Activated CD8-positive, alpha-beta memory T cell treated with anti-CD3 and anti-CD28 coated beads for 24 hours (primary cell): ENCODE results near the gene GJB3.
"Not testable (repeated sequence)": the region's sequence is repeated elsewhere in the genome, so short reads cannot be mapped to it uniquely, and the experiment has no call there.

Source experiments
- DNase-seq: peaks from one replicate; pipeline ENCODE4 v3.0.0-alpha.2; 2020

GJB3 gene

DNA sequence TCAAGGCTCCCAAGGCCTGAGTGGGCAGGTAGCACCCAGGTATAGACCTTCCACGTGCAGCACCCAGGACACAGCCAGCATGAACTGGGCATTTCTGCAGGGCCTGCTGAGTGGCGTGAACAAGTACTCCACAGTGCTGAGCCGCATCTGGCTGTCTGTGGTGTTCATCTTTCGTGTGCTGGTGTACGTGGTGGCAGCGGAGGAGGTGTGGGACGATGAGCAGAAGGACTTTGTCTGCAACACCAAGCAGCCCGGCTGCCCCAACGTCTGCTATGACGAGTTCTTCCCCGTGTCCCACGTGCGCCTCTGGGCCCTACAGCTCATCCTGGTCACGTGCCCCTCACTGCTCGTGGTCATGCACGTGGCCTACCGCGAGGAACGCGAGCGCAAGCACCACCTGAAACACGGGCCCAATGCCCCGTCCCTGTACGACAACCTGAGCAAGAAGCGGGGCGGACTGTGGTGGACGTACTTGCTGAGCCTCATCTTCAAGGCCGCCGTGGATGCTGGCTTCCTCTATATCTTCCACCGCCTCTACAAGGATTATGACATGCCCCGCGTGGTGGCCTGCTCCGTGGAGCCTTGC, 19.7 kb upstream of the GJB3 start:
- DNase-seq, result no peak

DNA sequence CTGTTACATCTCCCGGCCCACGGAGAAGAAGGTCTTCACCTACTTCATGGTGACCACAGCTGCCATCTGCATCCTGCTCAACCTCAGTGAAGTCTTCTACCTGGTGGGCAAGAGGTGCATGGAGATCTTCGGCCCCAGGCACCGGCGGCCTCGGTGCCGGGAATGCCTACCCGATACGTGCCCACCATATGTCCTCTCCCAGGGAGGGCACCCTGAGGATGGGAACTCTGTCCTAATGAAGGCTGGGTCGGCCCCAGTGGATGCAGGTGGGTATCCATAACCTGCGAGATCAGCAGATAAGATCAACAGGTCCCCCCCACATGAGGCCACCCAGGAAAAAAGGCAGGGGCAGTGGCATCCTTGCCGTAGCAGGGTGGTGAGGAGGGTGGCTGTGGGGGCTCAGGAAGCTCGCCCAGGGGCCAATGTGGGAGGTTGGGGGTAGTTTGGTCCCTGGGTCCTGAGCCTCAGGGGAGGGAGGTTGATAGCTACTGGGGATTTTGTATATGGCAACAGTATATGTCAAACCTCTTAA, 19.2 kb upstream of the GJB3 start:
- DNase-seq, result no peak

DNA sequence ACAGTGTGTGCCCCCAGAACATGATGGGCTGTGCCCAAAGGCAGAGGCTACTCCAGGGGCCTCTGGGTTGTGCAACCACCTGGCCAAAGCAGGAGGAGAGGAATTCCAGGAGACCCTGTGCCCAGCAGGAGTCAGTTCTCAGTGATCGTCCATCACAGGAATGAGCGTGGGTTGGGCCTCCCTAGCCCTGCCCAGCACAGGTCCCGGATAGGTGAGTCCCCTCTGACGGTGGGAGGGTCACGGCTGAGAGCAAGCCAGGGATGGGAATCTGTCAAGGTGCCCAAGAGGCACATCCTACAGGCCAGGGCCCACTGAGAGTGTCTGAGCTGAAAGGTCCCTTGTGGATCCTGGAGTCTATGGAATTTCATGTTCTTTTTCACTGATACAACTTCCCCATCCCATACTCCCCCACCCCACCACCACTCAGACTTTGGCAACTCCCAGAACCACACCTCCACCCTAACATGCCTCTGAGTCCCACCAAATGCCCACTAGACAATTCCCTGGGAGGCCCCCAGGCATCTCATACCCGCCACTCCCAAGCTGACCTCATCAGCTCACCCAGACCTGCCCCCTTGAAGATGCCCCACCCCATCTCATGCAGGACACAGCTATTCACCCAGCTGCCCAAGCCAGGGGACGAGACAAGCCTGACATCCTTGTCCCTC, 18.4 kb upstream of the GJB3 start:
- DNase-seq, result no peak

DNA sequence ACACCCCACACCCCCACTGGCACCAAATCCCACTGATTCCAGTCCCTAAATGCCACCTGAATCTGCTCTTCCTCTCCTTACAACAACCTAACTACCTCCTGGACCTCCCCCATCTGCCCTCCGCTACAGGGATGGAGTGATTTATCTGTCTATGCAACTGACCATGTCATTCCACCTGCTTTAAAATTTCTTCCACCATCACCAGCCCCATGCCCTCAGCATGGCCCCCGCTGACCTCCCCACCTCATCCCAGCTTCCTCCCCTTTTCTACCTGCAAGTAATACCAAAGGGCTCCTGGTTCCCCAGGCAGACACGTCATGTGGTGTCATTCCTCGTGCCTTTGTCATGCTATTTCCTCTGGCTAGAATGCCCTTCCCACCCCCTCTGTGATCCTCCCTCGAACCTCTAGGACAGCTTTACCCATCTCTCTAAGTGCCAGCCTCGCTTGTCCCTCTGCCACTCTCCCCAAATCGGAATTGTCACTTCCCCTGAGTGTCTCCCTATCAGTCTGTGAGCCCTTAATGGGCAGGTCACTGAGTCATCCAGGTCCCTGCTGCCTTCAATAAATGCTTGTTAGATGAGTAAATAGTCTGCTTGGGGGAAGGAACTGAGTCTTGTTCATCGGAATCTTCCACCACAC, 17.8 kb upstream of the GJB3 start:
- DNase-seq, result no peak

DNA sequence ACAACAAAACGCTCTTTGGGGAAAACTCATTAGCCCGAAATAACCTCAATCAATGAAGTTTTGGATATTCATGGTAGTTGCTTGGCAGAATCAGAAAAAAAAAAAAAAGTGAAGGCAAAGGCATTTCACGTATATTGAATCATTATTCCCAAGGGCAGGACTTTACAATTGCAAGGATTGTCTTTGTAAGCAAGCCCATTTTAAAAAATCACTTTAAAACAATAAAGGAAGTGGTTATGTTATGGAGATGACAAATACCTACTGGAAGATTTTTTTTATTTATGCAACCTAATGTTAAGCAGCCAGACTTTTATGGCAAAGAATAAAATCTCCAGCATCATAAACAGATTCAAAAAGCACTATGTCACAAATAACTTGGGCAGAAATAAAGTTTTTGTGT, 12.2 kb upstream of the GJB3 start:
- DNase-seq, result no peak

DNA sequence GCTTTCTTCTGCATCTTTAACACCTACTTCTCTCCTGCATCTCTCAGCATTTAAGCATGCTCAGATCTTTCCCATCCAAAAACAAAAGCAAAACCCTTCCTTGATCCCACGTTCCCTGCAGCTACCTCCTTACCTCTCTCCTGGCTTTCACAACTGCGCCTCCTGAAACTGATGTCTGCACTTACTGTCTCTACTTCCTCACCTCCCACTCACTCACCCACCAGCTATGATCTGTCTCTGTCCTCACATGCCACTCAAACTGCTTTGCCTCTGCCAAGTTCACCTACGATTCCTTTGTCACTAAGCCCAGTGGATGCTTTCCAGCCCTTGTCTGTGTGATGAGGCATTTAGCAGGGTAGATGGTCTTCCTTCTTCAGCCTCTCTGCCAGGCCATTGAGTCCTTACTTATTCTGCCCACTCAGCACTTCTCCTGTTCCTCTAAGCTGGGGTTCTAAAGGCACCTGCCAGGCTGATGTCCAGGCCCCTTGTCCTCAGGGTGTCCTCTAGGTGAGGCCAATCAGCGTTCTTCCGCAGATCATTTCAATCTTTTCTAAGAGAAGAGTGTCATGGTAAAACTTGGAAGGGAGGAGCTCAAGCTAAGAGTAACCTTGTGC, 10.0 kb upstream of the GJB3 start:
- no peak for DNase-seq

DNA sequence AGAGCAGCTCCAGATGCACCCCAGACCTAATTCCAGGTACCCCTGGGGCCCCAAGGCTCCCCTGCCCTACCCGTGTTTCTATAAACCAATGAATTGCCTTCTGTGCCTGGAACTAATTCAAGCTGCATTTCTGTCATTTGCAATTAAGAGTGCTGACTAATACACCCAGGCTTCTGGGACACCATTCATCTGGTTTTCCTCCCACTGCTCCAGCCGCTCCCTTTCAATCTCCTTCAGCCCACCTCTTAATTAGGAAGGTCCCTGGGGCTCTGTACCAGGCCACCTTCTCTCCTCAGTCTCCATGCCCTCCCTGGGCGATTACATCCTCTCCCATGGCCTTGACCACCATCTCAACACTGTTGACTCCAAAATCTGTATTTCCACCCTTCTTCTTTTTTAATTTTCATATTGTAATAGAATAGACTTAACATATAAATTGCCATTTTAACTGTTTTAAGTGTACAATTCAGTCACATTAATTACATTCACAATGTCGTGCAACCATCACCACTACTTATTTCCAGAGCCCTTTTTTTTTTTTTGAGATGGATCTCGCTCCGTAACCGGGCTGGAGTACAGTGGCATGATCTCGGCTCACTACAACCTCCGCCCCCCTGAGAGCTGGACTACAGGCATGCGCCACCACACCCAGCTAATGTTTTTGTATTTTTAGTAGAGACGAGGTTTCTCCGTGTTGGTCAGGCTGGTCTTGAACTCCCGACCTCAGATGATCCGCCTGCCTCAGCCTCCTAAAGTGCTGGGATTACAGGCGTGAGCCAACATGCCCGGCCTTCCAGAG, 9.2 kb upstream of the GJB3 start:
- no peak for DNase-seq

DNA sequence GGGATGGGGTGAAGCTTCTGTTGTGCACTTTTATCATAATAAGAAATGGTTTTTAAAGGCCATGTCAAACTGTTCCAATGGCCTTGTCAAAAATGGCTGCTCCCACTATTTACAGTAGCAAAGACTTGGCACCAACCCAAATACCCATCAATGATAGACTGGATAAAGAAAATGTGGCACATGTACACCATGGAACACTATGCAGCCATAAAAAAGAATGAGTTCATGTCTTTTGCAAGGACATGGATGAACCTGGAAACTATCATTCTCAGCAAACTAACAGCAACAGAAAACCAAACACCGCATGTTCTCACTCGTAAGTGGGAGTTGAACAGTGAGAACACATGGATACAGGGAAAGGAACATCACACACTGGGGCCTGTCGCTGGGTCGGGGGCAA, 7.9 kb upstream of the GJB3 start:
- not testable (repeated sequence) for DNase-seq

DNA sequence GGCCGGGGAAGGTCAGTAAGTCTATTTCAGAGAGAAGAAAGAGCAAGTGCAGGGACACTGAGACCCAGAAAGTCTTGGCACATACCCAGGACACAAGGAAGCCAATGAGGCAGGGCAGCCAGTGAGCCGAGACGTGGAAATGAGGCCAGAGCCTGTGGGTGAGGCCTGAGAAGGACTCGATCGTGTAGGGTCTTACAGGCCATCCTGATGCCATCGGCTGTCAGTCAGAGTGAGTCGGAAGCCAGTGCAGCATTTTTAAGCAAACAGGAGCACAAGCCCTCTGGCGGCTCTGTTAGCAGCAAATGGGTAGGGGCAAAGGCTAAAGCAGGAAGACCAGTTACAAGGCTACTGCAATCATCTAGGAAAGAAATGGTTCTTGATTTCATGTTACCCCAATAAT, 6.1 kb upstream of the GJB3 start:
- DNase-seq, result no peak

DNA sequence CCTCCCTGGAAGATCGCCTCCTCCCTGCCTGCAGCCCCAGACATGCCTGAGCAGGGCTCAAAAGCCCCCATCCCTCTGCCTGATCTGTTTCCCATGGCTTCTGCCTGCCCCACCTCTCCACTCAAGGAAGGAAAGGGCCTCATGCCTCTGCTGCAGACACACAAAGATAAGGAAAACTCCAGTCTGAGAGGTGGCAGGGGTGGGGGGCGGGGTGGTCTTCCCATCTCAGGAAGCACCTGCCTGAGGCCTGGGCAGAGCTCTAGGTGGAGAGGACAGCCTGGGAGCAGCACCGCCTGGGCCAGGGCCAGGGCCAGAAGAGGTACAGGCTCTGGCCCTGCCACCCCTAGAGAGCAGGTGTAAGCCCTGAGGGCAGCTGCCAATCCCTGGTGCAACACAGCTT, 4.1 kb upstream of the GJB3 start:
- DNase-seq, result no peak

DNA sequence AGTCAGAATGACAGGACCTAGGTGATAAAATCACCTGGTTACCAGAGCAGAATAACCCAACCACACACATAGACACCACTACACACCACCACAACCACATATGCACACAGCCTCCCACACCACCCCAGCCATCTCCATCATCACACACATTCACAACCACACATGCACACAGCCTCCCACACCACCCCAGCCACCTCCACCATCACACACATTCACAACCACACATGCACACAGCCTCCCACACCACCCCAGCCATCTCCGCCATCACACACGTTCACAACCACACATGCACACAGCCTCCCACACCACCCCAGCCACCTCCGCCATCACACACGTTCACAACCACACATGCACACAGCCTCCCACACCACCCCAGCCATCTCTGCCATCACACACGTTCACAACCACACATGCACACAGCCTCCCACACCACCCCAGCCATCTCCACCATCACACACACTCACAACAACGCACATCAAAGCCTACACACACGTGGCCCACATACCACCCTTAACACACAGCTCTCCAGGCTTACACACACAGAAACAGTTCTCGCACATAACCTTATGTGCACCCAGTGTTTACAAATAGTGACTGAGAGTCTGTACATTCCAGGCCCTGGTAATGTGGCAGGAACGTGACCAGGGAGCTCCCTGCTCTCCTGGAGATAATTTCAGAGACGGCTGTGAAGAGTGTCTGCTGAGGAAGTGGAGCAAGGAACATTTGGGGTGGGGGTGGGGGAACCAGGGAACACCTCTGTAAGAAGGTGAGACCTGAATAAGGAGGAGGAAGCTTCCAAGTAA, 3.3 kb upstream of the GJB3 start:
- DNase-seq, result no peak

DNA sequence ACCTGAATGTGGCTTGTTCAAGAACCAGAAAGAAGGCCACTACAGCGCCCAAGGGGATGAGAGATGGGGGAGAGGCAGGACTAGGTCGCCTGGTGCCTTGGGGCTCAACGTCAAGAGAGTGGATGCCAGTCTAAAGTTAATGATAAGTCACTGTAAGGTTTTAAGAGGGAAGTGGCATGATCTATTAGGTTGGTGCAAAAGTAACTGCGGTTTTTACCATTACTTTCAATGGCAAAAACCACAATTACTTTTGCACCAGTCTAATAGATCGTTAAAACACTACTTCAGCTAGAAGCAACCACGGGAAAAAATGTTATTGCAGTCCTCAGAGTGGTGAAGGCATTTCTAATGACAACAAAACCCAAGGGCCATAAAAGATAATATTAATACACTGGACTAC, 2.6 kb upstream of the GJB3 start:
- DNase-seq, result no peak

DNA sequence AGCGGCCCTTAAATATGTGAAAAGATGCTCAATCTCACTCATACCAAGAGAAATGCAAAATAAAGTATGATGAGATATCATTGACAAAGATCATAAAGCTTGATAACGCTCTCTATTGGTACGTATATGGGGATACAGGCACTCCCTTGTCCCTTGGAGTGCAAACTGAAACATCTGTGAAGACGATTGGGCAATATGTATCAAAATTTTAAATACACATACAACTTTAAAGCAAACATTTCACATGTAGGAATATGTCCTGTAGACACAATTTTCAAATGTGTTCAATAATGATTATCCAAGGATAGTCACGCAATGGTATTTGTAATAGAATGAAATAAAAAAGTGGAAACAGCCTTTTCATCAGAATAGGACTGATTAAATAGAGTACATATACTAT, 2.0 kb upstream of the GJB3 start:
- no peak for DNase-seq

DNA sequence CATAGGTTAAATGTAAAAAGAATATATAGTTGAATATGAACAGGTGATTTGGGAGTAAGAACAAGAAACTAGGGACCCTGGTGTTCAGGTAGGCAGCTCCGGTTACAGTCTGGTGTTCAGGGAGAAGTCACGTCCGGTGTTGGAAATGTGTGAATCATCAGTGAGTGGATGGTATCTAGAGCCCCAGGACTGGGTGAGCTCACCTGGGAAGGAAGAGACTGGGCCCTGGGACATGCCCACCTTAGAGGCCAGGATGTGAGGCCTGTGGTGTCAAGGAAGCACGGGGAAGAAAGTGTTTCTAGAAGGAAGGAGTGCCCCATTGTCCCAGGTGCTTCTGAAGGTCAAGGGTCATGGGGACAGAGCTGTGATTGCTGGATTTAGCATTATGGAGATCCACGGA, 1.5 kb upstream of the GJB3 start:
- no peak for DNase-seq

DNA sequence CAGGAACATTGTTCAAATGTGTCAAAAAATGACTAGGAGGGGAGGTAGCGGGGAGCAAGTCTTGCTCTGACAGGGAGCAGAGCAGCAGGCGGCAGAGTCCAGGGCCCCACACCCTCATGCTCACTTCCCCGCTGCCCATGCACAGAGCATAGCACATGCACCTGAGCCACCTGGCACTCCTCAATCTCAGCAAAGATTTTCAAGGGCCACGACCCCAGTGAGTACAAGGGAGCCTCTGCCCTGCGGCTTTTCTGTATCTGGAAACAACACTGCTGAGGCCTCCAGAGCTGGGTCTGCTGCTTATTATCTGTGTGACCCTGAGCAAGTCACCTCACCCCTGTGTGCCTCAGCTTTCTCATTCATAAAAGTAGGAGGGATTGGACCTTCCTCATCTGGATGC, 1.1 kb upstream of the GJB3 start:
- DNase-seq, result no peak

DNA sequence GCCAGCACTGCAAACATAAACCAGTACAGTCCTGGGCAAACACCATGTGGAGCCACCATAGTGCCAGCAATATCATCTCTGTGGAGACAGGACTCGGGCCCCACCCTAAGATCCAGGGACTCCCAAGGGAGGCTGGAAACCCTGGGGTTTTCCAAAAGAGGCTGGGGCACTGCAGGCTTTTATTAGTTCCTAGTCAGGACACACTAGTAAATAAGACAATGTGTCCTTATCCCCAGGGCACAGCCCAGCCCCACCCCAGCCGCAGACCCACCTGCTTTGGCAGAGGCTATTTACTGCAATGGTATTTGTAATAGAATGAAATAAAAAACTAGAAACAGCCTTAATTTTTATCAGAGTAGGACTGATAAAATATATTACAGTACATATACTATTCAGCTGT, 486 bp upstream of the GJB3 start:
- DNase-seq, result no peak

DNA sequence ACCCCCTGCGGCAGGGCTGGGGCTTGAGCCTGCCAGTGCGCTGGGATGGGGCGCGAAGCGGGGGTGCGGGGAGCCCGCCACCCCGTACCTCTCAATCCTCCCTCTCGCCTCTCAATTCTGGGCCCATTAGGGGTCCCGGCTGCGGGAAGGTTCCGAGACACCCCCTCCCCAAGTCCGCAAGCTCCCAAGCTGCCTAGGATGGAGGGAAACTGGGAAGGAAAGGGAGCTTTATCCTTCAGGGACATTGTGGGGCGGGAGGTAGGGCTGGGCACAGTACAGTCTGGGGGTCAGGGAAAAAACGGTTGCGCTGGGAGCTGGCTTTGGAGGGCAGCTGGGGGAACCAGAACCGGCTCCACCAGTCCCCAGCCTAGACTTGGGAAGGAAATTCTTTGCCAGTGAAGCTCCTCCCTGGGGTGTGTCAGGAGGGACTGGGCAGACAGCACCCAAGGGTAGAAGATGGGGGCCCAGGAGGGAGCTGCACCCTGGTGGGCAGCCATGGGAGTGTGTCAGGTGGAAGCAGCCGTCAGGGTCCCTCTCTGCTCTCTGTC, 904 bp downstream of the GJB3 start:
- DNase-seq, result no peak

DNA sequence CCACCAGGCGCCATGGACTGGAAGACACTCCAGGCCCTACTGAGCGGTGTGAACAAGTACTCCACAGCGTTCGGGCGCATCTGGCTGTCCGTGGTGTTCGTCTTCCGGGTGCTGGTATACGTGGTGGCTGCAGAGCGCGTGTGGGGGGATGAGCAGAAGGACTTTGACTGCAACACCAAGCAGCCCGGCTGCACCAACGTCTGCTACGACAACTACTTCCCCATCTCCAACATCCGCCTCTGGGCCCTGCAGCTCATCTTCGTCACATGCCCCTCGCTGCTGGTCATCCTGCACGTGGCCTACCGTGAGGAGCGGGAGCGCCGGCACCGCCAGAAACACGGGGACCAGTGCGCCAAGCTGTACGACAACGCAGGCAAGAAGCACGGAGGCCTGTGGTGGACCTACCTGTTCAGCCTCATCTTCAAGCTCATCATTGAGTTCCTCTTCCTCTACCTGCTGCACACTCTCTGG, 3.8 kb downstream of the GJB3 start:
- DNase-seq, result no peak

DNA sequence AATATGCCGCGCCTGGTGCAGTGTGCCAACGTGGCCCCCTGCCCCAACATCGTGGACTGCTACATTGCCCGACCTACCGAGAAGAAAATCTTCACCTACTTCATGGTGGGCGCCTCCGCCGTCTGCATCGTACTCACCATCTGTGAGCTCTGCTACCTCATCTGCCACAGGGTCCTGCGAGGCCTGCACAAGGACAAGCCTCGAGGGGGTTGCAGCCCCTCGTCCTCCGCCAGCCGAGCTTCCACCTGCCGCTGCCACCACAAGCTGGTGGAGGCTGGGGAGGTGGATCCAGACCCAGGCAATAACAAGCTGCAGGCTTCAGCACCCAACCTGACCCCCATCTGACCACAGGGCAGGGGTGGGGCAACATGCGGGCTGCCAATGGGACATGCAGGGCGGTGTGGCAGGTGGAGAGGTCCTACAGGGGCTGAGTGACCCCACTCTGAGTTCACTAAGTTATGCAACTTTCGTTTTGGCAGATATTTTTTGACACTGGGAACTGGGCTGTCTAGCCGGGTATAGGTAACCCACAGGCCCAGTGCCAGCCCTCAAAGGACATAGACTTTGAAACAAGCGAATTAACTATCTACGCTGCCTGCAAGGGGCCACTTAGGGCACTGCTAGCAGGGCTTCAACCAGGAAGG, 4.3 kb downstream of the GJB3 start:
- no peak for DNase-seq

DNA sequence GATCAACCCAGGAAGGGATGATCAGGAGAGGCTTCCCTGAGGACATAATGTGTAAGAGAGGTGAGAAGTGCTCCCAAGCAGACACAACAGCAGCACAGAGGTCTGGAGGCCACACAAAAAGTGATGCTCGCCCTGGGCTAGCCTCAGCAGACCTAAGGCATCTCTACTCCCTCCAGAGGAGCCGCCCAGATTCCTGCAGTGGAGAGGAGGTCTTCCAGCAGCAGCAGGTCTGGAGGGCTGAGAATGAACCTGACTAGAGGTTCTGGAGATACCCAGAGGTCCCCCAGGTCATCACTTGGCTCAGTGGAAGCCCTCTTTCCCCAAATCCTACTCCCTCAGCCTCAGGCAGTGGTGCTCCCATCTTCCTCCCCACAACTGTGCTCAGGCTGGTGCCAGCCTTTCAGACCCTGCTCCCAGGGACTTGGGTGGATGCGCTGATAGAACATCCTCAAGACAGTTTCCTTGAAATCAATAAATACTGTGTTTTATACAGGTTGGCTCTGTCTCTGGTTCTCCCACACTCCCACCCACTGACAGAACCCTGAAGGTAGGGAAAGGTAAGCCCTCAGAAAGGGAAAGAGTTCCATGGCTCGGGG, 5.0 kb downstream of the GJB3 start:
- peak; percentile 51 for DNase-seq
